Astrocyte of the cerebellum (primary cell): ENCODE data around the gene CCDC136.

ENCODE experiments used
- DNase-seq: peaks from one replicate; pipeline ENCODE4 v3.0.0-alpha.2; 2011; ENCODE audit warnings: low read depth
- H3K4me3 ChIP-seq: 2 replicates; pipeline ENCODE4 v1.5.1; 2011; ENCODE audit warnings: mild to moderate bottlenecking, low read depth, low read length, moderate library complexity
- in situ Hi-C: cut with HindIII; loops from 2 replicates; pipeline ENCODE4 v1.10.0; 2017; ENCODE audit warnings: low sequenced_read_pairs
- TF ChIP-seq, protein P1 (sequence below): IDR thresholded peaks from 2 replicates; pipeline ENCODE4 v1.5.1; 2012; ENCODE audit warnings: low read length, low read depth, moderate library complexity, mild to moderate bottlenecking; ENCODE audit errors: missing control alignments

CCDC136 gene

DNA sequence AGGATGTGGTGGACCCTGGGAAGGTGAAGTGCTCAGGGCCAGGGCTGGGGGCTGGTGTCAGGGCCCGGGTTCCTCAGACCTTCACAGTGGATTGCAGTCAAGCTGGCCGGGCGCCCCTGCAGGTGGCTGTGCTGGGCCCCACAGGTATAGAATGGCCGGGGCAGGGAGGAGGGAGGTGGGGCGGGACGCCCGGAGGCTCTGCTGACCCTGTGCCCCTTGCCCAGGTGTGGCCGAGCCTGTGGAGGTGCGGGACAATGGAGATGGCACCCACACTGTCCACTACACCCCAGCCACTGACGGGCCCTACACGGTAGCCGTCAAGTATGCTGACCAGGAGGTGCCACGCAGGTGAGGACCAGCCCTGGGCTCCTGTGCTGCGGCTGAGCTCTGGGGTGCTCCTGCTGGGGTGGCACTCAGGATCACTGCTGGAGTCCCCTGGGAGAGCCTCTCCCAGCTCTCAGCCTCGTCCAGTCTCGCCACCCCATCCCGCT, 56.0 kb downstream of the CCDC136 start:
- in situ Hi-C loops, result no loop called here
- no peak for DNase-seq
- H3K4me3 ChIP-seq, result no peak overlapping the region
- TF ChIP-seq, protein P1, sequence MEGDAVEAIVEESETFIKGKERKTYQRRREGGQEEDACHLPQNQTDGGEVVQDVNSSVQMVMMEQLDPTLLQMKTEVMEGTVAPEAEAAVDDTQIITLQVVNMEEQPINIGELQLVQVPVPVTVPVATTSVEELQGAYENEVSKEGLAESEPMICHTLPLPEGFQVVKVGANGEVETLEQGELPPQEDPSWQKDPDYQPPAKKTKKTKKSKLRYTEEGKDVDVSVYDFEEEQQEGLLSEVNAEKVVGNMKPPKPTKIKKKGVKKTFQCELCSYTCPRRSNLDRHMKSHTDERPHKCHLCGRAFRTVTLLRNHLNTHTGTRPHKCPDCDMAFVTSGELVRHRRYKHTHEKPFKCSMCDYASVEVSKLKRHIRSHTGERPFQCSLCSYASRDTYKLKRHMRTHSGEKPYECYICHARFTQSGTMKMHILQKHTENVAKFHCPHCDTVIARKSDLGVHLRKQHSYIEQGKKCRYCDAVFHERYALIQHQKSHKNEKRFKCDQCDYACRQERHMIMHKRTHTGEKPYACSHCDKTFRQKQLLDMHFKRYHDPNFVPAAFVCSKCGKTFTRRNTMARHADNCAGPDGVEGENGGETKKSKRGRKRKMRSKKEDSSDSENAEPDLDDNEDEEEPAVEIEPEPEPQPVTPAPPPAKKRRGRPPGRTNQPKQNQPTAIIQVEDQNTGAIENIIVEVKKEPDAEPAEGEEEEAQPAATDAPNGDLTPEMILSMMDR, result no peak

DNA sequence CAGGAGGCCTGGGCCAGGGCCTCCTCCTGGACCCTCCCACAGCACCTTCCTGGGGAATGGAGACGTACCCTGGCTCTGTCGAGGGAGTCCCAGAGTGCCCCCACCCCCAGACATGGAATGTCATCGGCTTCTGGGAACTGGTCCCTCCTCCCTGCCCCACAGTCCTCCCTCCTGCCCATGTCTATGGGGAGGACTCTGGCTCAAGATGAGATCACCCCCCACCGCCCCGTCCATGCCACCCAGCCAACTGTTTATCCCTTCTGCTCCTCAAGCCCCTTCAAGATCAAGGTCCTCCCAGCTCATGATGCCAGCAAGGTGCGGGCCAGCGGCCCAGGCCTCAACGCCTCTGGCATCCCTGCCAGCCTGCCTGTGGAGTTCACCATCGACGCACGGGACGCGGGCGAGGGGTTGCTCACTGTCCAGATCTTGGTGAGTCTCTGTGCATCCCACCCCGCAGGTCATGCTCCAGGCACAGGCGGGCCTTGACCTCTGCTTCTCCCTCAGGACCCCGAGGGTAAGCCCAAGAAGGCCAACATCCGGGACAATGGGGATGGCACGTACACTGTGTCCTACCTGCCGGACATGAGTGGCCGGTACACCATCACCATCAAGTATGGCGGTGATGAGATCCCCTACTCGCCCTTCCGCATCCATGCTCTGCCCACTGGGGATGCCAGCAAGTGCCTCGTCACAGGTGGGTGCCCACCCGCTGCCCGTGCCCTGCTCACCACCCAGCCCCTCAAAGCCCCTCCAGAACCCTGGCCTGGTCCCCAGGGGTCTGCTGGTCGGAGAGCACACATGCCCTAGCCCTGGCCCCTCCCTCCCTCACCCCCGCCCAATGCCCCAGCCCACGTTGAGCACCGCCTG, 56.8 kb downstream of the CCDC136 start:
- TF ChIP-seq, protein P1, result no peak
- H3K4me3 ChIP-seq, result no peak overlapping the region
- DNase-seq, result no peak
- in situ Hi-C loops, result no loop called here

DNA sequence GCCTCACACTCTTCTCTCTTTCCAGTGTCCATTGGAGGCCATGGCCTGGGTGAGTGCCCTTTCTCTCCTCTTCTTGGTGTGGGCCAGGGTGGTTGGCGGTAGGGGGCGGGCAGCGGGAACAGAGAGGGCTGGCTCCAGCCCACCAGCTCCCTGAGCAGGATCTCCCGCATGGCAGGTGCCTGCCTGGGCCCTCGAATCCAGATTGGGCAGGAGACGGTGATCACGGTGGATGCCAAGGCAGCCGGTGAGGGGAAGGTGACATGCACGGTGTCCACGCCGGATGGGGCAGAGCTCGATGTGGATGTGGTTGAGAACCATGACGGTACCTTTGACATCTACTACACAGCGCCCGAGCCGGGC, 57.4 kb downstream of the CCDC136 start:
- no peak overlapping the region for H3K4me3 ChIP-seq
- in situ Hi-C loops, result no loop called here
- TF ChIP-seq, protein P1, result no peak
- no peak for DNase-seq

DNA sequence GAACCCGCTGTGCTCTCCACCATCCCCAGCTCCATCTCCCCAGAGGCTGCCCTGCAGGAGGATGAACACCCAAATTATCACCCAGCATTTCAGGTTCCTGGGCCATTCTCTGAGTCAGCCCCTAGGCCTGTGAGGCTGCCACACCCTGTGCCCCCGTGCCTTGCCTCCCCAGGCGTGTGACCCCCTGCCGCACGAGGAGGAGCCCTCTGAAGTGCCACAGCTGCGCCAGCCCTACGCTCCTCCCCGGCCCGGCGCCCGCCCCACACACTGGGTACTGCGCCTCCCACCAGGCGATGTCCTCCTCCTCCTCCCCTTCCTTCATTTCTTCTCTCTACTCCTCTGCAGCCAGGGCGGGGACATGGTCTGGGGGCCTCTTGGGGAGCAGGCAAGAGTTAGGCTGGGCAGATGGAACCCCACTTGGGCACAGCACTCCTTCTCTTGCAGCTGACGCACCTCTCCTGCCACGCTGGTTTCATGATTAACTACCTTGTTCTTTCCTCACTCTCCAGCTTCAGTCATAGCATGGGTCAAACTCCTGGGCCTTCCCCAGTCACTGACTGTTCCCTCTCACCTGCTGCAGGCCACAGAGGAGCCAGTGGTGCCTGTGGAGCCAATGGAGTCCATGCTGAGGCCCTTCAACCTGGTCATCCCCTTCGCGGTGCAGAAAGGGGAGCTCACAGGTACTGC, 58.2 kb downstream of the CCDC136 start:
- in situ Hi-C loops, result no loop called here
- TF ChIP-seq, protein P1, result no peak
- H3K4me3 ChIP-seq, result no peak overlapping the region

DNA sequence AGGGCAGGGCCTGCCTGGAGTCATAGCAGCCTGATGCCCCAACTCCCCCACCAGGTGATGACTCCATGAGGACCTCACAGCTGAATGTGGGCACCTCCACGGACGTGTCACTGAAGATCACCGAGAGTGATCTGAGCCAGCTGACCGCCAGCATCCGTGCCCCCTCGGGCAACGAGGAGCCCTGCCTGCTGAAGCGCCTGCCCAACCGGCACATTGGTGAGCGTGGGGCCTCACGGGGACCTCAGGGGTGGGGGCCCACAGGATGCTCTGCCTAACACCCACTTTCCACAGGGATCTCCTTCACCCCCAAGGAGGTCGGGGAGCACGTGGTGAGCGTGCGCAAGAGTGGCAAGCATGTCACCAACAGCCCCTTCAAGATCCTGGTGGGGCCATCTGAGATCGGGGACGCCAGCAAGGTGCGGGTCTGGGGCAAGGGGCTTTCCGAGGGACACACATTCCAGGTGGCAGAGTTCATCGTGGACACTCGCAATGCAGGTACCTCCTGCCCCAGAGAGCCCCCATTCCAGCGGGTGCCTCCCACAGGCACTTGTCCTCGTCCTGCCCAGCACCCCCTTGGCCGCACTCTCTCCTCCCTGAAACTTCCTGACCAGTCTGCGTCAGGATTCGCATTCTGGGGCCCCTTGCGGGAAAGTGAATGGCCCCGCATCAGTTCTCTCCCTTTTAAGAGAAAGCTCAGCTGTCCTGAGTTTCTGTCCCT, 60.9 kb downstream of the CCDC136 start:
- in situ Hi-C loops, result no loop called here
- H3K4me3 ChIP-seq, result no peak overlapping the region
- no peak for DNase-seq
- TF ChIP-seq, protein P1, result no peak

More for the DNA sequence above, 58.2 kb downstream of the CCDC136 start:
- DNase-seq, result no peak

DNA sequence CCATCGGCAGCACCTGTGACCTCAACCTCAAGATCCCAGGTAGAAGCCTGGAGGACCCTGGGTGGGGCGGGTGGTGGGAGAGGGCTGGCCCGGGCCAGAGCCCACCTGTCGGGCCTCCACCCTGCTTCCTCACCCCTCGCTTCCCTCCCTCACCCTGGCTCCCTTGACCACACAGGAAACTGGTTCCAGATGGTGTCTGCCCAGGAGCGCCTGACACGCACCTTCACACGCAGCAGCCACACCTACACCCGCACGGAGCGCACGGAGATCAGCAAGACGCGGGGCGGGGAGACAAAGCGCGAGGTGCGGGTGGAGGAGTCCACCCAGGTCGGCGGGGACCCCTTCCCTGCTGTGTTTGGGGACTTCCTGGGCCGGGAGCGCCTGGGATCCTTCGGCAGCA, 62.0 kb downstream of the CCDC136 start:
- in situ Hi-C loops, result no loop called here
- H3K4me3 ChIP-seq, result no peak overlapping the region
- DNase-seq, result no peak
- TF ChIP-seq, protein P1, result no peak
